Measurements from ENCODE around the gene NFIA.

The NFIA gene

DNA sequence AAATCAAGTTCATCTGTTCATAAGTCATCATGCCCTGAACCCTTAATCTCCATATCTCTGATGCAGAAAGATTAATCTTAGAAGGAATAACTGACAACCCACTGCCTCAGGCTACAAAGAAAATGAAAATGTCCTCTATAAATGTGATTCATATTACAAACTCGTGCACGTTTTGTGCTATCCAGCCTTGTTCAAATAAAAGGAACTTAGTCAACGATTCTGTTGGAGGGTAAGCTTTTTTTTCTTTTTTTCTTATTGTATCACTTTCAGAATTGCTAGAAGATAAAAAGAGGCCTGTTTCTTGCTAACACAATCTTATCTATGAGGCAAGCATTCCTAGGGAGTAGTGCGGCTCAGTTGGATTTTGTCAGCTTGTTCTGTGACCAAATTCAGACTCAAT, 414.1 kb downstream of the NFIA start:
- FAIRE-seq (no peak), DNase-seq (ENCODE audit: insufficient read length, low spot score) (no peak)
- no peak for TF ChIP-seq PAX5 (IDR thresholded peaks at IDR 0.05; ENCODE audit: insufficient read depth, low read length, severe bottlenecking)

DNA sequence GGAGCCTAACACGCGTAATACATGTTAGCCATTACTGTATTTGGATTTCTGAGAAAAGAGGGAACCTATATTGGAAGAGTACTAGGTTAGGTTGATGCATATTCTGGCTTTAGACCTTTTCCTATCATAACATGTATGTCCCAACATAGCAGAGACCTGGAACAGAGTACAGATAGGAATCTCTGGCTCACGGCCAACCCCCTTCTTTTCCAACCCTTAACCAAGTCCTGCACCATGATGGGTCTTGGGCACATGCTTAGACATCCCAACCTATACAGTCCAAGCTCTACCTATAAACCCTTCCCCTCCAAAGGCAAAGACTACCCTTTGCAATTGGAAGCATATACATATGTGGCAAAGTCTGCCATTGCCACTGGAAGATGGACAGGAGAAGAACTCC, 414.7 kb downstream of the NFIA start:
- no peak for DNase-seq (ENCODE audit: insufficient read length, low spot score)
- TF ChIP-seq SPI1 (IDR thresholded peaks at IDR 0.05; ENCODE audit: low read depth, low read length) (no peak), POU2F2 (IDR thresholded peaks at IDR 0.05; ENCODE audit: low read depth, low read length) (no peak), TAF1 (IDR thresholded peaks at IDR 0.05; ENCODE audit: low read depth, low read length) (no peak), PAX5 (IDR thresholded peaks at IDR 0.05; ENCODE audit: insufficient read depth, low read length, severe bottlenecking) (no peak), POLR2AphosphoS5 (IDR thresholded peaks at IDR 0.05; ENCODE audit: low read depth, low read length) (no peak), POLR2A (IDR thresholded peaks at IDR 0.05; ENCODE audit: low read depth, low read length) (no peak)
- no peak for FAIRE-seq

DNA sequence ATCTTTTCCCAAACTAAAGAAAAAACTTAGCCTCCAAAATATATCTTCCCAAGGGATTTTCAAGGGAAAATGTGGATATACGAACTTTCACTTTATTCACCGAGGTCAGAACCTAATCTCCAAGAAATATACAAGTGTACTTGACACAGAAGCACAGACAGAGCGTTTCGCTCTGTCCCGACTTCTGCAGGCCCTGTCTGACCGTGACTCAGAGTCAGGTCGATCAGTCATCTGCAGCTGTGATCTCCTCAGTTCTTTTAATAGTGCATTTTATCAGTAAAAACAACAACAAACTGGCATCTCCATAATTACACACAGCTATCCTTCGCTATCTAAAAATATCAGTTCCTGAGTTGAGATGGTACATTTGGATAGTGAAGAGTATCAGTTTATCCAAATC, 416.0 kb downstream of the NFIA start:
- FAIRE-seq (no peak), DNase-seq (ENCODE audit: insufficient read length, low spot score) (no peak)
- TF ChIP-seq SPI1 (IDR thresholded peaks at IDR 0.05; ENCODE audit: low read depth, low read length) (no peak), POU2F2 (IDR thresholded peaks at IDR 0.05; ENCODE audit: low read depth, low read length) (no peak), TAF1 (IDR thresholded peaks at IDR 0.05; ENCODE audit: low read depth, low read length) (no peak), PAX5 (IDR thresholded peaks at IDR 0.05; ENCODE audit: insufficient read depth, low read length, severe bottlenecking) (no peak), POLR2A (IDR thresholded peaks at IDR 0.05; ENCODE audit: low read depth, low read length) (no peak), POLR2AphosphoS5 (IDR thresholded peaks at IDR 0.05; ENCODE audit: low read depth, low read length) (no peak)

GRCh38 chr1:61501971-61502916, 419.9 kb downstream of the NFIA start:
- TF ChIP-seq POLR2AphosphoS5 (IDR thresholded peaks at IDR 0.05; ENCODE audit: low read depth, low read length) (no peak), POU2F2 (IDR thresholded peaks at IDR 0.05; ENCODE audit: low read depth, low read length) (no peak), SPI1 (IDR thresholded peaks at IDR 0.05; ENCODE audit: low read depth, low read length) (no peak), TAF1 (IDR thresholded peaks at IDR 0.05; ENCODE audit: low read depth, low read length) (no peak), POLR2A (IDR thresholded peaks at IDR 0.05; ENCODE audit: low read depth, low read length) (no peak), PAX5 (IDR thresholded peaks at IDR 0.05; ENCODE audit: insufficient read depth, low read length, severe bottlenecking) (no peak)
- DNase-seq (ENCODE audit: insufficient read length, low spot score) (no peak), FAIRE-seq (no peak)

GRCh38 chr1:61504305-61504704, 421.9 kb downstream of the NFIA start:
- TF ChIP-seq SPI1 (IDR thresholded peaks at IDR 0.05; ENCODE audit: low read depth, low read length) (no peak), POLR2A (IDR thresholded peaks at IDR 0.05; ENCODE audit: low read depth, low read length) (no peak), POLR2AphosphoS5 (IDR thresholded peaks at IDR 0.05; ENCODE audit: low read depth, low read length) (no peak), PAX5 (IDR thresholded peaks at IDR 0.05; ENCODE audit: insufficient read depth, low read length, severe bottlenecking) (no peak), TAF1 (IDR thresholded peaks at IDR 0.05; ENCODE audit: low read depth, low read length) (no peak), POU2F2 (IDR thresholded peaks at IDR 0.05; ENCODE audit: low read depth, low read length) (no peak)
- no peak for DNase-seq (ENCODE audit: insufficient read length, low spot score)
- no peak for FAIRE-seq

GRCh38 chr1:61504852-61505390, 422.6 kb downstream of the NFIA start:
- FAIRE-seq: no peak
- TF ChIP-seq TAF1 (IDR thresholded peaks at IDR 0.05; ENCODE audit: low read depth, low read length): no peak
- no peak for TF ChIP-seq POU2F2 (IDR thresholded peaks at IDR 0.05; ENCODE audit: low read depth, low read length)
- no peak for TF ChIP-seq PAX5 (IDR thresholded peaks at IDR 0.05; ENCODE audit: insufficient read depth, low read length, severe bottlenecking)
- TF ChIP-seq POLR2A (IDR thresholded peaks at IDR 0.05; ENCODE audit: low read depth, low read length): no peak
- no peak for TF ChIP-seq SPI1 (IDR thresholded peaks at IDR 0.05; ENCODE audit: low read depth, low read length)
- no peak for TF ChIP-seq POLR2AphosphoS5 (IDR thresholded peaks at IDR 0.05; ENCODE audit: low read depth, low read length)

GRCh38 chr1:61506236-61506635, 423.9 kb downstream of the NFIA start:
- DNase-seq (ENCODE audit: insufficient read length, low spot score) (no peak), FAIRE-seq (no peak)
- TF ChIP-seq TAF1 (IDR thresholded peaks at IDR 0.05; ENCODE audit: low read depth, low read length): no peak
- no peak for TF ChIP-seq POLR2AphosphoS5 (IDR thresholded peaks at IDR 0.05; ENCODE audit: low read depth, low read length)
- TF ChIP-seq POLR2A (IDR thresholded peaks at IDR 0.05; ENCODE audit: low read depth, low read length): no peak
- TF ChIP-seq PAX5 (IDR thresholded peaks at IDR 0.05; ENCODE audit: insufficient read depth, low read length, severe bottlenecking): no peak
- TF ChIP-seq POU2F2 (IDR thresholded peaks at IDR 0.05; ENCODE audit: low read depth, low read length): no peak
- no peak for TF ChIP-seq SPI1 (IDR thresholded peaks at IDR 0.05; ENCODE audit: low read depth, low read length)

More at GRCh38 chr1:61504852-61505390, 422.6 kb downstream of the NFIA start:
- DNase-seq (ENCODE audit: insufficient read length, low spot score): no peak

GRCh38 chr1:61506944-61507500, 424.7 kb downstream of the NFIA start:
- FAIRE-seq (no peak), DNase-seq (ENCODE audit: insufficient read length, low spot score) (no peak)
- TF ChIP-seq SPI1 (IDR thresholded peaks at IDR 0.05; ENCODE audit: low read depth, low read length) (no peak), TAF1 (IDR thresholded peaks at IDR 0.05; ENCODE audit: low read depth, low read length) (no peak), PAX5 (IDR thresholded peaks at IDR 0.05; ENCODE audit: insufficient read depth, low read length, severe bottlenecking) (no peak), POLR2A (IDR thresholded peaks at IDR 0.05; ENCODE audit: low read depth, low read length) (no peak), POLR2AphosphoS5 (IDR thresholded peaks at IDR 0.05; ENCODE audit: low read depth, low read length) (no peak), POU2F2 (IDR thresholded peaks at IDR 0.05; ENCODE audit: low read depth, low read length) (no peak)

Measured in GM12891 (cell line).